GM23248 (cell line): ENCODE data around the gene CD300H. TPM values are rescaled to one million over a fixed set of nuclear protein-coding genes. Genes with fewer than 3 reads are reported as not detected.

Experiments
- DNase-seq: peaks from one replicate; pipeline ENCODE4 v3.0.0-alpha.2; 2015
- H2AFZ ChIP-seq: fragments of 200-600 bp; sonication (generic); 2 replicates; pipeline ENCODE4 v1.6.1; 2016; ENCODE audit warnings: antibody characterized with exemption
- H3F3A ChIP-seq: fragments of 200-600 bp; sonication (generic); 2 replicates; pipeline ENCODE4 v1.6.1; 2016; ENCODE audit warnings: mild to moderate bottlenecking, antibody characterized with exemption, mixed run types; ENCODE audit not compliant: insufficient read depth
- H3K27ac ChIP-seq: fragments of 200-600 bp; sonication (generic); 2 replicates; pipeline ENCODE4 v1.5.1; 2016; ENCODE audit warnings: mild to moderate bottlenecking
- H3K27me3 ChIP-seq: fragments of 200-600 bp; sonication (generic); replicated peaks from 2 replicates; pipeline ENCODE4 v1.6.1; 2016; ENCODE audit warnings: mild to moderate bottlenecking; ENCODE audit not compliant: insufficient read depth
- H3K36me3 ChIP-seq: fragments of 200-600 bp; sonication (generic); 2 replicates; pipeline ENCODE4 v1.6.1; 2016; ENCODE audit warnings: low read depth, mild to moderate bottlenecking
- H3K4me1 ChIP-seq: fragments of 200-600 bp; sonication (generic); 2 replicates; pipeline ENCODE4 v1.6.1; 2016; ENCODE audit warnings: mild to moderate bottlenecking; ENCODE audit not compliant: insufficient read depth
- H3K4me2 ChIP-seq: fragments of 200-600 bp; sonication (generic); one replicate; pipeline ENCODE4 v1.6.1; 2016; ENCODE audit warnings: mild to moderate bottlenecking; ENCODE audit not compliant: unreplicated experiment
- H3K4me3 ChIP-seq: fragments of 200-600 bp; sonication (generic); 2 replicates; pipeline ENCODE4 v1.5.1; 2016; ENCODE audit warnings: mild to moderate bottlenecking
- H3K79me2 ChIP-seq: fragments of 200-600 bp; sonication (generic); 2 replicates; pipeline ENCODE4 v1.6.1; 2016; ENCODE audit warnings: mild to moderate bottlenecking; ENCODE audit not compliant: insufficient read depth
- H3K9ac ChIP-seq: fragments of 200-600 bp; sonication (generic); 2 replicates; pipeline ENCODE4 v1.6.1; 2016; ENCODE audit warnings: mild to moderate bottlenecking
- H3K9me2 ChIP-seq: fragments of 200-600 bp; sonication (generic); 2 replicates; pipeline ENCODE4 v1.6.1; 2016; ENCODE audit warnings: mixed run types, mild to moderate bottlenecking, moderate library complexity; ENCODE audit not compliant: insufficient read depth
- H3K9me3 ChIP-seq: fragments of 200-600 bp; sonication (generic); one replicate; pipeline ENCODE4 v1.6.1; 2017; ENCODE audit warnings: low read depth
- H4K20me1 ChIP-seq: fragments of 200-600 bp; sonication (generic); 2 replicates; pipeline ENCODE4 v1.6.0; 2016; ENCODE audit not compliant: insufficient read depth
- EZH2 ChIP-seq: fragments of 200-600 bp; sonication (generic); IDR thresholded peaks from 2 replicates; pipeline ENCODE4 v1.6.1; 2018; ENCODE audit warnings: antibody characterized with exemption, mild to moderate bottlenecking; ENCODE audit not compliant: insufficient read depth, poor library complexity, severe bottlenecking
- EZH2phosphoT487 ChIP-seq: fragments of 200-600 bp; sonication (generic); IDR thresholded peaks from 2 replicates; pipeline ENCODE4 v1.6.1; 2018; ENCODE audit warnings: antibody characterized with exemption, moderate library complexity, mild to moderate bottlenecking, low read depth; ENCODE audit not compliant: insufficient read depth
- WGBS, 2 experiments: methylation state at CpG; one replicate each; pipeline ENCODE4 v1.1.6; 2015 to 2017; ENCODE audit warnings: low lambda C conversion rate in 2 of 2, low coverage in 1 of 2; ENCODE audit errors: missing lambda C conversion rate in 2 of 2; 5-methylcytosine and 5-hydroxymethylcytosine counted together
- in situ Hi-C: fragments of 300-500 bp; cut with MboI; formaldehyde crosslinking; loops from 2 replicates; pipeline ENCODE4 v1.15.0; 2020
- polyA plus RNA-seq: library from polyadenylated mRNA; unstranded; fragments of >200 nt; fragmentation: Nextera tagmentation; extraction: Ambion mirVana; gene quantifications from 2 replicates; pipeline ENCODE4 v1.2.1, GENCODE V29; 2016
- total RNA-seq: library from RNA; depleted of rRNA; stranded (reverse); fragments of >200 nt; shearing (Covaris generic); gene quantifications from 2 replicates; pipeline ENCODE4 v1.2.3, GENCODE V29; 2014; rRNA removed

CD300H gene
- not detected in 2 replicates for total RNA-seq
- polyA plus RNA-seq, result not detected in 2 replicates

DNA sequence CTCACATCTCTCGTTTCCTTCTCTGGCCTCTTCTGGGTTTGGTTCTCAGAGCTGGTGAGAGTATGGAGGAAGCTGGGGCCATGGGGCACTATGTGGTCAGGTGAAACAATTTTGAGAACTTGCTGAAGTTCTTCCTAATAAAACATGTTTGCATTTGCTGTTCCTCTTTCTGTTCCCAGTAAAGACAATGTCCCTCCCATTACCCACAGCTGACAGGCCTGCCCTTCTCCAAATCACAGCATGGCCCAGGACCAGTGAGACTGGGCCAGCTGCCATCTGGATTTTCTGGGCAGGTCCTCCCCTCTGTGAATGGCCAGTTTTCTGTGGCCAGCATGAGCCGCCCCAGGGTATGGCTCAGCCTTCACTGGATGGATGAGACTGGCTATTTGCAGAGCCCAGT is at the start of gene CD300H:
TSS of gene CD300H (minus strand) at position 113 of the 400 bp plus-strand sequence.
- Histone ChIP-seq H3K9ac (no peak within 1 kb of the TSS), H3K27me3 (0 out of 2 replicates have a peak, but pooled peaks cover 4% of the 10 kb centered on the region), H3K9me3 (no peaks in the 10 kb centered on the region), H3K4me1 (peaks cover 5% of the 10 kb centered on the region), H3K36me3 (no peaks in the 10 kb centered on the region), H3K79me2 (no peaks in the 10 kb centered on the region), H3K27ac (no peak within 1 kb of the TSS), H2AFZ (no peak within 1 kb of the TSS), H3F3A (peaks cover 4% of the 10 kb centered on the region; the same call in 1 of the 2 replicates), H4K20me1 (no peaks in the 10 kb centered on the region), H3K9me2 (no peaks in the 10 kb centered on the region), H3K4me2 (no peak within 1 kb of the TSS), H3K4me3 (no peak within 1 kb of the TSS)
- WGBS, 2 experiments, result 72 to 87% methylated on average over 2 of the region's 2 CpGs
- DNase-seq, result no peak
- TF ChIP-seq EZH2phosphoT487, result no peak
- TF ChIP-seq EZH2, result no peak
- in situ Hi-C loops, result no loop called here

DNA sequence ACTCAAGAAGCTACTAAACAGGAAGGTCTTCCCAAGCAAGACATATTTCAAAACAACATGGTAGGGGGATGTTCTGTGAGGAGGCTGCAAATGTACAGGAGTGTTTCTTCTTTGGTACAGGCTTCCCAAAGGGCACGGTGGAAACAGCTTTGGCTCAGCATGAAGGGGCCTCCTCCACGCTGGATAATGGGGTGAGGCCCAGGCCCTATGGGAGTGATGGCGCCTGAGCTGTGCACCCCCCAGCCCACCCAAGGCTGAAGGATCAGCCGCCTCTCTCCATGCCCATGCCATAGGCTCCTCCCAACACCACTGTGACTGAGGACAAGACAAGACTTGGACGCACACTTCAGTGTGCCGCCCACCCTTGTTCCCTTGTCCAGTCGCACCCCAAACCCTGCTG is 49.4 kb upstream of the CD300H start:
- in situ Hi-C loops, result no loop called here
- 47 to 59% methylated on average over 6 to 7 of the region's 7 CpGs for WGBS, 2 experiments
- no peaks in the 10 kb centered on the region for H3K9me3 ChIP-seq

DNA sequence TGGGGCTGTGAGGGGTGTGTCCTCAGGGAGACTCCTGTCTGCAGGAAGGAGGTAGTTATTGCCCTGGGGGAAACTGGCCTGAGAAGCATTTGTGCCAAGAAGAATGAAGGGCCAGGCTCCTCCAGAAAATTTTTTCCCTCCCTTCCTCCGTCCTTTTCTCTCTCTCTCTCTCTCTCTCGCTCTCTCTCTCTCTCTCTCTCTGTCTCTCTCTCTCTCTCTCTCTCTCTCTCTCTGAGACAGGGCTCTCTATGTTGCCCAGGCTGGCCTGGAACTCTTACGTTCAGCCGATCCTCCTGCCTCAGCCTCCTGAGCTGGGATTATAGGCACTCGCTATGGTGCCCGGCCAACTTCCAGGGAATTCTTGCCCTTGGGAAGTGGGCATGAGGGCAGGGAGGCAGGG is 44.7 kb upstream of the CD300H start:
- Histone ChIP-seq H3K9me2 (no peaks in the 10 kb centered on the region), H3K4me1 (no peaks in the 10 kb centered on the region), H3K9ac (no peak overlapping the region), H3K4me3 (no peak overlapping the region), H3K27me3 (peaks cover 9% of the 10 kb centered on the region; the same call in 1 of the 2 replicates), H3K36me3 (no peaks in the 10 kb centered on the region), H3K4me2 (no peak overlapping the region), H3K27ac (no peak overlapping the region), H4K20me1 (no peaks in the 10 kb centered on the region), H3F3A (no peaks in the 10 kb centered on the region), H2AFZ (no peak overlapping the region), H3K79me2 (no peaks in the 10 kb centered on the region), H3K9me3 (no peaks in the 10 kb centered on the region)
- 42 to 55% methylated on average over 6 of the region's 6 CpGs for whole genome bisulfite sequencing, 2 experiments
- in situ Hi-C loops, result no loop called here
- TF ChIP-seq EZH2 (no peak), EZH2phosphoT487 (no peak)
- no peak for DNase-seq

More for the DNA sequence above, 49.4 kb upstream of the CD300H start:
- Histone ChIP-seq H3K4me3 (no peak overlapping the region), H4K20me1 (no peaks in the 10 kb centered on the region), H3K79me2 (no peaks in the 10 kb centered on the region), H3K9ac (no peak overlapping the region), H3K27me3 (peaks cover 1% of the 10 kb centered on the region; the same call in 1 of the 2 replicates), H3F3A (no peaks in the 10 kb centered on the region), H3K9me2 (no peaks in the 10 kb centered on the region), H3K27ac (no peak overlapping the region), H2AFZ (no peak overlapping the region), H3K4me1 (no peaks in the 10 kb centered on the region), H3K4me2 (no peak overlapping the region), H3K36me3 (no peaks in the 10 kb centered on the region)
- no peak for DNase-seq
- TF ChIP-seq EZH2phosphoT487 (no peak), EZH2 (no peak)

DNA sequence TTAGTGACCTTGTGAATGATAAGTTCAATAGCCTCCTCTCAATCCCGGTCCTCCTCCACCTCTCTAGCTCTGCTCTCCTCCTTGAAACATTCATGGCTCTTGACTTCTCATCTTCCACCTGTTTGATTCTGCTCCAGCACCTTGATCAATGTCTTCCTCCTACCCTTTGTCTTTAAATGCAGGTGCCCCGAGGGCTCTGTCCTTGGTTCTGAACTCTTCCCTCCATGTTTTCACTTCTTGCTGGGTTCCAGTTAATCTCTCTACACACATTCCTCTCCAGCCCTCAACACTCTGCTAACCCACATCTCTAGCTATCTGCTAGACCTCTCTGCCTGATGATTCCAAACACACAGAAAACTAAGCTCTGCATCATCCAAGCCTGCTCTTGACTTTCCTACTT is 42.8 kb upstream of the CD300H start:
- H3F3A ChIP-seq, result no peaks in the 10 kb centered on the region
- no peaks in the 10 kb centered on the region for H3K79me2 ChIP-seq
- H2AFZ ChIP-seq, result no peak overlapping the region
- no peaks in the 10 kb centered on the region for H4K20me1 ChIP-seq
- H3K9me2 ChIP-seq, result no peaks in the 10 kb centered on the region
- H3K27ac ChIP-seq, result no peak overlapping the region
- in situ Hi-C loops, result no loop called here
- peaks cover 2% of the 10 kb centered on the region for H3K4me1 ChIP-seq
- peaks cover 9% of the 10 kb centered on the region; the same call in 1 of the 2 replicates for H3K27me3 ChIP-seq
- no peaks in the 10 kb centered on the region for H3K9me3 ChIP-seq
- no peak for DNase-seq
- no peak overlapping the region for H3K9ac ChIP-seq
- no peaks in the 10 kb centered on the region for H3K36me3 ChIP-seq
- TF ChIP-seq EZH2 (no peak), EZH2phosphoT487 (no peak)
- 32 to 40% methylated on average over 2 of the region's 2 CpGs for WGBS, 2 experiments
- no peak overlapping the region for H3K4me3 ChIP-seq
- H3K4me2 ChIP-seq, result no peak overlapping the region
